Renal pelvis (tissue), 12 donors: ENCODE measurements around the gene STK35. TPM values are rescaled to one million over a fixed set of nuclear protein-coding genes. Genes with fewer than 3 reads are reported as not detected.

Experiments
- DNase-seq: peaks from one replicate; pipeline ENCODE4 v3.0.0-alpha.2; 2013
- long read RNA-seq, 16 experiments: transcript quantifications; one replicate each; lab custom pipeline, GENCODE V29; 2026
- polyA plus RNA-seq, 3 donors: library from polyadenylated mRNA; unstranded; fragments of 120-200 nt; gene quantifications; one replicate each; pipeline ENCODE4 v1.2.1, GENCODE V29; 2013; ENCODE audit not compliant: insufficient read length in 3 of 3

The STK35 gene
- polyA plus RNA-seq = 10 to 100 TPM; 18.6 to 21.4 (median 18.8) TPM
- long read RNA-seq, donor 1, full-length matches to known transcripts = 1 of 1 reads
- long read RNA-seq, donor 1, partial matches to known transcripts = 0 of 1 reads
- long read RNA-seq, donor 1, other reads (novel, unspliced or antisense) = 0 of 1 reads
- long read RNA-seq, donor 2 = 0 reads
- long read RNA-seq, donor 3 = 0 reads
- long read RNA-seq, donor 4 = 0 reads
- long read RNA-seq, donor 5 = 0 reads
- long read RNA-seq, donor 6, full-length matches to known transcripts = 3 of 23 reads
- long read RNA-seq, donor 6, partial matches to known transcripts = 20 of 23 reads
- long read RNA-seq, donor 6, other reads (novel, unspliced or antisense) = 0 of 23 reads
- long read RNA-seq, donor 7 = 0 reads
- long read RNA-seq, donor 8, partial matches to known transcripts = 18 of 18 reads
- long read RNA-seq, donor 8, other reads (novel, unspliced or antisense) = 0 of 18 reads
- long read RNA-seq, donor 9, partial matches to known transcripts = 5 of 5 reads
- long read RNA-seq, donor 9, other reads (novel, unspliced or antisense) = 0 of 5 reads
- long read RNA-seq, donor 10, full-length matches to known transcripts = 1 of 1 reads
- long read RNA-seq, donor 10, partial matches to known transcripts = 0 of 1 reads
- long read RNA-seq, donor 10, other reads (novel, unspliced or antisense) = 0 of 1 reads
- long read RNA-seq, donor 11, full-length matches to known transcripts = 1 of 1 reads
- long read RNA-seq, donor 11, partial matches to known transcripts = 0 of 1 reads
- long read RNA-seq, donor 11, other reads (novel, unspliced or antisense) = 0 of 1 reads
- long read RNA-seq, donor 12 = 0 reads
- long read RNA-seq, donor 13, partial matches to known transcripts = 5 of 5 reads
- long read RNA-seq, donor 13, other reads (novel, unspliced or antisense) = 0 of 5 reads
- long read RNA-seq, donor 14, full-length matches to known transcripts = 1 of 1 reads
- long read RNA-seq, donor 14, partial matches to known transcripts = 0 of 1 reads
- long read RNA-seq, donor 14, other reads (novel, unspliced or antisense) = 0 of 1 reads
- long read RNA-seq, donor 15, full-length matches to known transcripts = 1 of 1 reads
- long read RNA-seq, donor 15, partial matches to known transcripts = 0 of 1 reads
- long read RNA-seq, donor 15, other reads (novel, unspliced or antisense) = 0 of 1 reads
- long read RNA-seq, donor 16 = 0 reads

GRCh38 chr20:2101057-2101864 is at the start of gene STK35:
TSS of gene STK35 (plus strand) at chr20:2101827. CDS start at chr20:2101882, 55 bp downstream.
- DNase-seq = no peak

GRCh38 chr20:2051946-2052345 is 49.7 kb upstream of the STK35 start:
- no peak for DNase-seq

GRCh38 chr20:2052741-2053140 is 48.9 kb upstream of the STK35 start:
- DNase-seq = no peak

GRCh38 chr20:2053615-2054014 is 48.0 kb upstream of the STK35 start:
- DNase-seq = no peak

GRCh38 chr20:2054911-2055310 is 46.7 kb upstream of the STK35 start:
- DNase-seq = no peak

- DNase-seq = no peak
These were observed 42.2 kb upstream of the STK35 start for GRCh38 chr20:2059411-2059810.

- DNase-seq = no peak
These were observed 36.5 kb upstream of the STK35 start for GRCh38 chr20:2065099-2065498.

GRCh38 chr20:2066461-2067122 is 35.0 kb upstream of the STK35 start:
- DNase-seq = no peak

- DNase-seq = no peak
These were observed 20.9 kb upstream of the STK35 start for GRCh38 chr20:2080532-2081224.

- DNase-seq = no peak
These were observed 16.9 kb upstream of the STK35 start for GRCh38 chr20:2084703-2085102.

GRCh38 chr20:2086177-2086979 is 15.2 kb upstream of the STK35 start:
- DNase-seq = no peak

- no peak for DNase-seq
These were observed 14.6 kb upstream of the STK35 start for GRCh38 chr20:2086980-2087377.

GRCh38 chr20:2088891-2089290 is 12.7 kb upstream of the STK35 start:
- DNase-seq = no peak

GRCh38 chr20:2089447-2089846 is 12.2 kb upstream of the STK35 start:
- DNase-seq = no peak

- DNase-seq = no peak
These were observed 8.4 kb upstream of the STK35 start for GRCh38 chr20:2093159-2093781.

GRCh38 chr20:2093883-2094282 is 7.7 kb upstream of the STK35 start:
- DNase-seq = no peak

GRCh38 chr20:2101865-2102584 is 398 bp downstream of the STK35 start:
- peak; percentile 93 for DNase-seq
